GM18870 (cell line): ENCODE data around the gene MYPN.
"Not testable (repeated sequence)": the region's sequence is repeated elsewhere in the genome, so short reads cannot be mapped to it uniquely, and the experiment has no call there.

Source experiments
- ATAC-seq: cut with Tn5 transposase; IDR thresholded peaks from one replicate; pipeline ENCODE4 v1.9.1; 2021; ENCODE audit warnings: moderate library complexity; ENCODE audit not compliant: unreplicated experiment

MYPN gene

DNA sequence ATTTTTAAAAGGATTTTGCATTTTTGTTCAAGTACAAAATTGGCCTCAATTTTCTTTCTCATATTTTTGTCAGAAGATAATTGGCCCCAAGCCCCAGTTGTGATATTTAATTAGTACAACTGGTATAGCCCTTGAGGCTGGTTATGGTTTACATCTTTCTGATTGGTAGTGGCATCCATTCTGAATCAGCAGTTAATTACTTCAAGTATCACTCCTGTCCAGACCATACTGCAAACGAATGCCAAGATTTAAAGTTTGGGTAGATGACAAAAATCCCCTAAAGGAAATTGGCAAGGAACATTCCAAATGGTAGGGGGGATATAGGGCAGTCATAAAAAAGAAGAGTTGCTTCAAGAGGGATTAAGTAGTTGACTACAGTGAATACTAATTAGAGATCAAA is 23.1 kb downstream of the MYPN start:
- no peak for ATAC-seq

DNA sequence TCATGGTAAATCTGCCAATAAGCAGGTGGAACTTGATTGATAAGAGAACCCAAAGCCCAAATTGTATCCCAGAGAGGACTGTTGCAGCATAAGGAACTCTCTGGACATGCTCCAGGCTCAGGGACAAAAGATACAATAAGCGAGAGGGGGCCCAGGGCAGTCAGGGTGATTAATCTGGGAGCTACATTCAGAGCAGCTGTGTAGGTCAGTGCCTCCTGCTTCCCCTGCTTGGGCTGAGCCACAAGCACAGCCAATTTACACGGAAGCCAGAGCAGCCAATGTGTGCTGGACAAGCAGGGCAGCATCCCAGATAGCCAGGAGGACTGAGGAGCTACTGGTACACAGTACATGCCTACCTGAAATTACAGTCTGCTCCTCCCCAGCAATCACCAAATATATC is 24.2 kb downstream of the MYPN start:
- no peak for ATAC-seq

DNA sequence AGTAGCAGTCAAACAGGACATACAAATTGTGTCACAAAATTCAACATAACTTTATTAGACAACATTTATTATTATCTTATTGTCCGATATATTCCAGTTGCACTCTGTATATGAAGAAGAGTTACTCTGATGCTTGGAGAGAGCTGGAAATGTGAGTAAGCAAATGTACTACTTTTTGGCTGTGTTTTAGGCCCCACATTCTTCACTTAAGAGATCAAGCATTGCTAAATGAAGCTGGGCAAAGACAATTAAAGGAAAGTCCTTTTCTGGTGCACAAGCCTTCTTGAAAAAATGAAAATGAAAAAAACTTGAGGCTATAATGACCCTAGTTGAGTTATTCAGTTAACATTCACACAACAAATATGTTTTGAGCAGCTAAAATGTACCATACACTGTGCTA is 26.1 kb downstream of the MYPN start:
- no peak for ATAC-seq

DNA sequence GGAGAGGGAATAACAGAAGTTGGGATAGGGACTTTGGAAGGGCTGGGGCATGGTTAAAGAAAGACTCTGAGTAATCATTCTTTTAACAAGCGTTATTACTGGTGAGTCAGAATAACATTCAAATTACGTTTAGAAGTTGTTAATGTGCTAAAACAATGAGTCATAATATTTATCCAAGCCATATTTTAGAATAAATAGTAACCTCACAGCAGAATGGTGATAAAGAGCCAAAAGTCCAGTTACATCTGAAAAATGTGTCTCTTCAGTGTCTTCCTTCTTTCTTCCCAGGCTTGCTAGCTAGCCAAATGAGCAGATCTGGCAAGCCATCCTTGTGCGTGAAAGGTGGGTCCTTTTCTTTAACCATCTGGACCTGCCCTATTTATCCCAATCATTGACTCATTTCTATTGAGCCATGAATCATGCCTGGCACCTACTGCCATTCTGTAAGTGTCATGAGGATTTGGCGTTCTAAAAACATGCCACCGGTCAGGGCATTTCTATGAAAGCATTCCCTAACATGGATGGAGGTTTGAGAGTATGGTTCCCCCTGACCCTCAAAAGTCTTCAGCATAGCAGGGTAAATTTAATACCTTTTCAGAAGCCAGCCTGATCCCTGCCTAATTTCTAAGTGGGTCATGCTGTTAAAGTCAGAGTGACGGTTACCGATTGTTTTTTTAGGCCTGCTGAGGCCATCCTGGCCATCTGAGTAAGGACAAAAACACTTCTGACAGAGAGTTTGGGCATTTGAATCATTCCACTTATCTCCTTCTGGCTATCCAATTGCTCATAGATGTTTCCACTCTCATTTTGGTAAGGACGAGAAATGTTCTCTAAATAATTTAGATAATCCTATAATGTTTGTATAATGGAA is 26.9 kb downstream of the MYPN start:
- ATAC-seq = no peak

DNA sequence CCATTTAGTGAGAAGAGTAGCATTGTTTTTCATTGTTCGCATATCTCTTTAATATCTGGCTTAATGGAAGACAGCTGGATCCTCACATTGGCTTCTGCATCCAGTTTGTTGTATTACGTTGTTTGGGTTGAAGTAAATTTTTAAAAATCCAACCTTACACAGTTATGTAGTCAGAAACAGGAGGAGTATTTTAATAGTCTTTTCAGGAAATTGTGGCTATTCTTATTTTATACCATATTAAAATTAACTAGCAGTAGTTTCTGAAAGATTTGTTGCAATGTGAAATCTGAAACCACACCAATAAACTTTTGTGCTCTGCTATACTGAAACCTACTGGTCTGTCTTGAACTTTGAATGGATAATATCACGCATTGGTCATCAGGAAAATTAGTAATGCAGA is 27.9 kb downstream of the MYPN start:
- no peak for ATAC-seq

GRCh38 chr10:68138526-68138925 is 29.2 kb downstream of the MYPN start:
- ATAC-seq = no peak

GRCh38 chr10:68139448-68140272 is 30.4 kb downstream of the MYPN start:
- ATAC-seq = no peak

GRCh38 chr10:68142761-68143160 is 33.5 kb downstream of the MYPN start:
- ATAC-seq = no peak

- no peak for ATAC-seq
Measured at GRCh38 chr10:68144709-68145108, 35.4 kb downstream of the MYPN start.

DNA sequence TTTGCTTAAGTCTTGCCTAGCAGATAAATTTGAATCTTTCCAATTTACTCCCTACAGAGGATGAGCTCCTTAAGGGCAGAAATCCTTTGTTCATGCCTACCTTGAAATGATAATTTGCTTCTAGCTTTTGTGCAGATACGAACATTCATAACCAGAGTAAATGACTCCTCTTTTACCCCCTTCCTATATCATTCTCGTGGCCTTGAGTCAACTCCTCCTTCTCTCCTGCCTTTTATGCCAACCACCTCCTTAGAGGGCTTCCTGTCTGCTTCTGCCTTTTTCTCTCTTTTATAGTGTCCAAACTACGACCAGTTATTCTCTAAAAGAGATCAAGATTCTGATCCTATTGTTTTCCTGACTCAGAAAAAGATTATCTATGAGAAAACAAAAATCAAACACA is 36.4 kb downstream of the MYPN start:
- ATAC-seq = no peak

DNA sequence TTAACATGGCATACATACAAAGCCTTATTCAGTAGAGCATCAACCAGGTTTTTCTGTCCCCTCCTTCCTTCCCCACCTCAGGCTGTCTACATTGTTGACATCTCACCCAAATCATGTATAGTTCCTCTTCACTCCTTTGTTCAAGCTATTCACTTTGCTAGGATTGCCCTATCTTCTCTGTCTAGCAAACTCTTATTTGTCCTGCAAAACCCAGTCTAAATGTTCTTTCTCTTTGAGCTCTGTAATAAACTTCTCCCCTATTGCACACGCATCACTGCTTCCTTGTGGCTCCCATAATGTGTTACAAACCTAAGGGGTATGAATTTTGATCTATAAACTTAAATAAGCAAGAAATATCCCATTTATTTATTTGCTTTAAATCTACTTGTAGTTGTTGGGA is 36.8 kb downstream of the MYPN start:
- ATAC-seq = no peak

DNA sequence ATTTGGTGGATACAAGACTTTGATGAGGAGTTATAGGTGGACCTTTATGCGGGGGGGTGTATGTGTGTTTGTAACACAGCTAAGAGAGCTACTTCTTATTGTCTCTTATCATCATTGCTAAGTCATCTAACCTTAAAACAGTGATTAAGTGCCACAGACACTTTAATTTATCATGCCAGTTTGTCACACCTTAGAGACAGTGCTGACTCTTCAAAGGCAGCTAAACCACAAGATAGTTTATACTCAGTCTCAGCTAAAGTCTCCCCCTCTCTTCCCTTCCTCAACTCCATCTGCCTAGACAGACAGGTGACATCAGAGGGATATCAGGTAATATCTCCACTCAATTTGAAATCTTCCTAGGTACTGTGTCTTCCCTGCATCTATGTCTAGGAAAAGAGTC is 42.2 kb downstream of the MYPN start:
- ATAC-seq = no peak

- peak; percentile 61 for ATAC-seq
Measured at GRCh38 chr10:68153473-68154210, 44.4 kb downstream of the MYPN start.

DNA sequence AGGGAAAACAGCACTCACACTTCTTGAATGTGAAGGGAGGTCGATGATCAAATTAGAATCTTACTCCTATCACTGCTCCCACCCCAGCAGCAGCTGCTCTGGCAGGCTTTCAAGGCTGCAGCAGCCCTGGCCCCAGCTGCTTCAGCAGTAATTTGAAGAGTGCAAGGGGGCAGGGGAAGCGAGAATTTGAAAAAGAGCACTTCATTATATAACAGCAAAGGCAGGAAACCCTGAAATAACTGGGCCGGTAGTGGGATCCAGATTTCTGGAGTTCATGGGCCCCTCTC is 44.9 kb downstream of the MYPN start:
- no peak for ATAC-seq

DNA sequence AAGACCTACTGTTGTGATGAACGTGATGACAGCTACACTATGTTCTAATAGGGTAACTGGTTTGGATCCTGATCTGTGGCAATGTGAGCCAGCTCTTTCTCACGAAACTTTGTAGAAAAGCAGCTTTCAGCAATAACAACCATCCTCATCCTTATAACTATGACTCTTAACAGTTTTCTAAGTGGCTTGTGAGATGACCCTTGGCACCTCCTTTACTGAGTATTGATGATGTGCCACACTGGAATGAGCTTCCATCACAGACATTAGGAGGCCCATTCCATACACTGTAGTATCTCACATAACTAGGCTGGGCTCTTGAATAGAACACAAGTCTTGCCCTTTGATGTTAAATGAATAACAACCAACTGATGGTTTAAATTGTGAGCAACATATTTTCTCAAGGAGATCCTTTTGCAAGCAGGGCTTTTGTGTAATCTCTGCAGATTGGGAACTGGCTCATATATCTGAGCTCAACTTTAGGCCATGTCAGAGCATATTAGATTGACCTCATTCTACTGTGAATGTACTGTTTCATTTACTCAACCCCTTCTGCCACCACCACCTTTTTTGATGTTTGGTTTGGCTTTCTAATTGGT is 46.4 kb downstream of the MYPN start:
- ATAC-seq = no peak

- no peak for ATAC-seq
Measured at GRCh38 chr10:68156373-68157185, 47.3 kb downstream of the MYPN start.

DNA sequence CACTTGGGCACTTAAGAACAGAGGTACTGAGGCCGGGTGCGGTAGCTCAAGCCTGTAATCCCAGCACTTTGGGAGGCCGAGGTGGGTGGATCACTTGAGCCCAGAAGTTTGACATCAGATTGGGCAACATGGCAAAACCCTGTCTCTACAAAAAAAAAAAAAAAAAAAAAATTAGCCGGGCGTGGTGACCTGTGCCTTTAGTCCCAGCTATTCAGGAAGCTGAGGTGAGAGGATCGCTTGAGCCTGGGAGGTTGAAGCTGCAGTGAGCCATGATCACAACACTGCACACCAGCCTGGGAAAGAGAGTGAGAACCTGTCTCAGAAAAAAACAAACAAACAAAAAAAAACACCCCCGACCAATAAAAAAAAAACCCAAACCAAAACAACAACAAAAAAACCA is 48.2 kb downstream of the MYPN start:
- ATAC-seq = not testable (repeated sequence)

- ATAC-seq = no peak
Measured at GRCh38 chr10:68158031-68158430, 48.7 kb downstream of the MYPN start.

DNA sequence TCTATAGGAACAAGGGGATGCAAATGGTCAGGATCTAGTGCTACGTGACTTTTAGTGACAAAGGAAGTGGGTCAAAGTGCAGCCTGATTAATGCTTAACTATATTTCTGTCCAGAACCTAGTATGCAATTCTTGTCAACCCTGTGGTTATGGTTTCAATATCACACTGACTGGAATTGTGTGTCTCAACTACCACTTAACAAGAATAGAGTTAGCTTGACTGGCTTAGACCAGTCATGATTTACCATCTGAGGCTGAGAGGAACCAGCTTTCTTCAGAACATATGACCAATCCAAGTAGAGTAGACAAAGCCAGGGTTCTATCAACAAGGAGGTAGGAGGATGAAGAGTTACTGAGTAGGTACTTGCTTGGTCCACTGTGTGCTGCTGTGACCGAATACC is 54.4 kb downstream of the MYPN start:
- peak; percentile 99 for ATAC-seq

DNA sequence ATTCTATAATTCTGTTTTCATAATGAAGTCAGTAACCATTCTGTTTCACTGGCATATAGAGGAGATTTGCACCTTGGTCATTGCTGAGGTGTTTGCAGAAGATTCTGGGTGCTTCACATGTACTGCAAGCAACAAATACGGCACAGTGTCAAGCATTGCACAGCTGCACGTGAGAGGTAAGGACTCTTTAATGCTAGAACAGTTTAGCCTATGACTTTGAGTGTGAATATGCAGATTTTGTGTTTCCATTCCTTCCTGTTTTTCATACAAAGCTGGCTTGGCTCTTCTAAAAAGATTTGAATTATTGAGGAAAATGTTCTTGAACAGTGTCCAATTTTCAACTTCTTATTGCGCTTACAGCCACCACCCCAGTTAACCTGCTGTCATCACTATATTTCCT is 56.4 kb downstream of the MYPN start:
- no peak for ATAC-seq
